Stimulated activated CD4-positive, alpha-beta T cell treated with anti-CD3 and anti-CD28 coated beads, Interleukin-2, amount 100 ng/mL, for 4 hours (primary cell): ENCODE results near the gene CDKN2AIP.
"Not testable (repeated sequence)": the region's sequence is repeated elsewhere in the genome, so short reads cannot be mapped to it uniquely, and the experiment has no call there.

Experiments used
- DNase-seq: peaks from one replicate; pipeline ENCODE4 v3.0.0-alpha.2; 2020; ENCODE audit warnings: low read depth

CDKN2AIP gene

DNA sequence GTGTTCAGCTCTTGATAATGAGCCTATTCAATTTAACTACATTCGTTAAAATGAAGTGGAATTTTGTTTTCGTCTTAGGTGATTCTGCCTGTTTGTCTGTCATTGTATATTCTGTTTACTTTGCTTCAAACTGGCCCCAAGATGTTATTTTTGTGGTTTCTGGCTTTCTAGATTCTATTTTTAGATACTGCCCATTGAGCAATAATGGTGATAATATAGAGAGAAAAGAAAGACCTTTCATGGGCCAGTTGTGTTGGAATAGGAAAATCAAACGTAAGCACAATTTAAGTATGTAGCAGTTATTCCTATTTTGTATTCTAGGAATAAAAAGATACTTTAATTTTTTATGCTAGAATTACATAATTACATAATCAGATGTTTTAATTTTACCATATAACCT, 4.0 kb downstream of the CDKN2AIP start:
- no peak for DNase-seq

DNA sequence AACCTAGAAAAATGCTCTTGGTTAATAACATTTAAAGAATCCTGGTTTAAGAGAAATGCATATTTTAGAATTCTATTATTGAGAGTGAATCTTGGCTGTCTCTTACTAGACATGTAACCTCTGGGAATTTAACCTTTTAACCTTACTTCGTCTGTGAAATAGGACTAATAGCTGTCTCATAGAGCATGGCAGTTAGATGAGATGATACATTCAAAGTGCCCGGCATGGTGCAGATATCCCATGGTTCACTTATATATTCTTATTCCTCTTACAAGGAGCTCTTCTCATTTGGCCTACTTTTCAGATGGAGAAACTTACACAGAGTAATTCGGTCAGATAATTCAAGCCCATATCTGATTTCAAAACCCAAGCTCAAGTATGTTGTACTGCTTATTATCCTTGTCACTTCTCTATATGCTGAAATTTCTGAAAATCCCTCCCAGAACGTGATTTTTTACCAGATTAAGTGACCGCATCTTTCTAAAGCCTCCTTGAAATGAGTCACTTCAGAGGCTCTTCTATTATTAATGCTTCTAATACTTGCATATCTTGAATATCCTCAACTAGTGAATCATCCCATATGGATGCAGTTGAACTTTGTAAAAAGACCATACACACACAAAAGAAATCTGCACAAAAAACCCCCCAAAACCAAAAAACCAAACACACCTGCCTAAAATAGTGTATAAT, 4.9 kb downstream of the CDKN2AIP start:
- no peak for DNase-seq

DNA sequence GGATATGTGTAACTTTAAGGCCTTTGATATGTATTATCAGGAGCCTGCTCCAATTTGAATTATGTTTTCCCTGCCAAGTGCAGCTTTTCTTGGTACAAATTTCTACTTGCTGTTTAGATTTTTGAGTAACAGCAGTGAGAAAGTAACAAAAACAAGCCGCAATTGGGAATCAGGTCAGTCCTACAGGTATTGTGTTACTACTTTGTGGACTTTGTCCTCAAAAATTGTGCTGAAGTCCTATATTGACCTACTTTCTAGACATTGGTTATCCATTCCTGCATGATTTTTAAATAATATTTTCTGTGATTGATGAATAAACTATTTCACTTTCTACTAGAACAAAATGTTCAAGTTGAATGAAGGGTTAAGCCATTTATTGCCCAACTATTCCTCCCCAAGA, 5.7 kb downstream of the CDKN2AIP start:
- no peak for DNase-seq

DNA sequence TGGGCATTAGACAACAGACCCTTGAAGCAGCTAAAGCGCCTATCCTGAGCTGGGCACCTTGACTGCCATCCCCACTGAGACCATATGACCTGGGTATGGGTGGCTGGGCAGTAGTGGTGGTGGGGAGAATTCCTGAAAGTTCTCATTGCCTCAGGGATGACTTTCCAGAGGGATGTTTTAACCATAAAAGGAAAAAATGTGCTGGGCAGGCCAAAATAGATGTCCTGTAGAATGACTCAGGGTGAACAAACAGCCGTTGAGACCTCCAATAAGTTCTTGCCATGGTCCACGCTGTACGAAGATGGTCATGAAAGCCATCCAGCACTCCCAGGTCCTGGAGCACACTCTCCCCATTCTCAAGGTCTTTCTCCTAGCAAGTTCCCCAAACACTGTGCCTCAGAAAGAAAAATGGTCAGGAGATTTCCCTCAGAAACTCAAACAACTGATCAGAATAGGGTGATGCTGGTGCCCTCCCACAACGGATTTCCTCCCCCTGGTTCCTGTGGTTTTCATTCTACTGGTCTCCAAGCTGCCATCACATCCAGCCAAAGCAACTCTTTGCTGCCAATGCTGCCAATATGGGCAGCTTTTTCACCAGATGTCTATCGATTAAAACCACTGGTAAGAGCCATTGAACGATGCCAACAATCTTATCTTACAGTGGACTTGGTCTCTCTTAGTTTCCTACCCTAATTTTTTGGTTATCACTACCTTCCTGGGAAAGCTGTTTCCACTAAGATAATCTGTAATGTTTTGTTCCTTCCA, 11.2 kb downstream of the CDKN2AIP start:
- DNase-seq = no peak

DNA sequence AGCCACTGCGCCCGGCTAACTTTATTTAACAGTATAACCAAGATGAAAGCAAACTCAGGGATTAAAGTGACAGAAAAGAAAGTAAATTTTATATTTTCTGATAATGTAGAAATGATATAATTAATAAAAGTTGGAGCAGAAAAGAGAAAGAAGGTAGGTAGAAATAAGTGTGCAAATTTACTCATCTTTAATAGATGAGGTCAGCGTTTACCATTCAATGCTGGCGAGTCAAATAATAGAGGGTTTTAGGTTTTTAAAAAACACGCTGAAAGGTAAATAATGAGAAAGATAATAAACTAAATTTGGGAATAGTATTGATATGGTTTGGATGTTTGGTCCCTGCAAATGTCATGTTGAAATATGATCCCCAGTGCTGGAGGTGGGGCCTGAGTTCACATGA, 13.6 kb downstream of the CDKN2AIP start:
- no peak for DNase-seq

DNA sequence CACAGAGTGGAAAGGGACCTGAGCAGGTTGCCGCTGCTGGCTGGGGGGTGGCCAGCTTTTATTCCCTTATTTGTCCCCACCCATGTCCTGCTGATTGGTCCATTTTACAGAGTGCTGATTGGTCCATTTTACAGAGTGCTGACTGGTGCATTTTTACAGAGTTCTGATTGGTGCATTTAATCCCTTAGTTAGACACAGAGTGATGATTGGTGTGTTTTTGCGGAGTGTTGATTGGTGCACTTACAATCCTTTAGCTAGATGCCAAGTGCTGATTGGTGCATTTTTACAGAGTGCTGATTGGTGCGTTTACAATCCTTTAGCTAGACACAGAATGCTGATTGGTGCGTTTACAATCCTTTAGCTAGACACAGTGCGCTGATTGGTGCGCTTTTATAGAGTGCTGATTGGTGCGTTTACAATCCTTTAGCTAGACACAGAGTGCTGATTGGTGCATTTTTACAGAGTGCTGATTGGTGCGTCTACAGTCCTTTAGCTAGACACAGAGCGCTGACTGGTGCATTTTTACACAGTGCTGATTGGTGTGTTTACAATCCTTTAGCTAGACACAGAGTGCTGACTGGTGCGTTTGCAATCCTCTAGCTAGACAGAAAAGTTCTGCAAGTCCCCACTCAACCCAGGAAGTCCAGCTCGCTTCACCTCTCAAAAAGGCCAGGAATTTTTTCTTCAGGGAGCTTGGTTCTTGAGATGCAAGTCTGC, 19.6 kb downstream of the CDKN2AIP start:
- DNase-seq = not testable (repeated sequence)

DNA sequence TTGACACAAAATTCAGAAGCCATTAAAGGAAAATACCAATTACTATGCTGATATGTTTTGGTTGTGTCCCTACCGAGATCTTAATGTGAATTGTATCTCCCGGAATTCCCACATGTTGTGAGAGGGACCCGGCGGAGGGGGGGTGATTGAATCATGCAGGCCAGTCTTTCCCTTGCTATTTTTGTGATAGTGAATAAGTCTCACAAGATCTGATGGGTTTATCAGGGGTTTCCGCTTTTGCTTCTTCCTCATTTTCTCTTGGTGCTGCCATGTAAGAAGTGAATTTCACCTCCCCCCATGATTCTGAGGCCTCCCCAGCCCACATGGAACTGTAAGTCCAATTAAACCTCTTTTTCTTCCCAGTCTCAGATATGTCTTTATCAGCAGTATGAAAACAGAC, 21.4 kb downstream of the CDKN2AIP start:
- not testable (repeated sequence) for DNase-seq

DNA sequence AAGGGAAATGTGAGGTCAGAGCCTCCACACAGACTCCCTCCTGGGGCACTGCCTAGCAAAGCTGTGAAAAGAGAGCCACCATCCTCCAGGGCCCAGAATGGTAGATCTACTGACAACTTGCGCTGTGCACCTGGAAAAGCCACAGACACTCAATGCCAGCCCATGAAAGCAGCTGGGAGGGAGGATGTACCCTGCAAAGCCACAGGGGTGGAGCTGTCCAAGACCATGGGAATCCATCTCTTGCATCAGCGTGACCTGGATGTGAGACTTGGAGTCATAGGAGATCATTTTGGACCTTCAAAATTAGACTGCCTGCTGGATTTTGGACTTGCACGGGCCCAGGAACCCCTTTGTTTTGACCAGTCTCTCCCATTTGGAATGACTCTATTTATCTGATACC, 22.8 kb downstream of the CDKN2AIP start:
- no peak for DNase-seq

DNA sequence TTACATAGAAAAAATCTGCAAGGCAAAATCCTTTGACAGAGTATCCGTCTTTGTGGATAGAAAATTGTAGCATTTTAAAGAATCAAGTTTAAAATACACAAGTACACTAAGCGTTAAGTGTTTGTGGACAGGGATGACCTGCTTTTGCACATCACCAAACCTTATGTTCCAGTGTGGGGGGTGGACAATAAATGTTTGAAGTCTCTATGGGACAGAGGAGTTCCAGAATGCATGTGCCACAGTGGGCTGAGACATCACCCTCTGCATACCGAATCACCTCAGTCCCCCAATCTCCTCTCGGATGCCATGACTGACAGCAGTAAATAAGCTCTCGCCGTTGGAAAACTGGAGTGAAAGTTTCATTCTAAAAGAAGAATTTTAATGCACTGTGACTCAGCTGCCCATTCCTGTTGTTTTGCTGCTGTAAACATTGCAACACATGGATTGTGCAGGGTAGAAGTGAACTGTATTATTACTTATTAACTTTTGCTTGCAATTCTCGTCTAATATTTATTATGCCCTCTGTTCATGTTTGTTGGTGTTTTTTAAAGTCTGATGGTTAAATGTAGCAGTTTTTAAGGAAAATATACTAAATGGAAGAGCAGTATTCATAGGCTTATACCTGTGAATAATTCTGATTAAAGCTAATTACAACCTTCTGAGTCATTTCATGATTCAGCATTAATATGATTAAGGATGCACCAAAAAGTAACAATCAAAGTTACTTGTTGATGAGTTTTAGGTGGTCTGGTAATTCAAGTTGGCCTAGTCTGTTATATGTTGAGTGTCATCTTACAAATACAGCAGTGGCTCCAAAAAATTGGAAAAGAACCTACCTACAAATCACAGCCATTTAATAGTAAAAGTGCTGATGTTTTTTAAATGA, 24.0 kb downstream of the CDKN2AIP start:
- DNase-seq = no peak

DNA sequence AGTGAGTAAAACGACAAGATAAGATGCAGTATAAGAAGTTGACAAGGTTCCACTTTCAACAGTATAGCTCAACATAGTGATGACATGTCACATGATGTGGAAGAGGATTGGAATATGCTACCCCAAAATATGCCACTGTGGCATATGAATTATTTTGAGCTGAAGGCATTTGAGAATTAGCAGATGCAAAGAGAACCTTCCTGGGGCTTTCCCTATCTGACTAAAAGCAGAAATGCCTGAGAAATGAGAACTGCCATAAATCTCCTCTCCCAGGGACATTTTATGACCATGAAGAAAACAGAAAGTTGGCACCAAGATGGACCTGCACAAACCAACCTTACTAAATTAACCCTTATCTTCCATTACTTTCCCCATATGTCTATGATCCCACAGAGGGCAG, 24.8 kb downstream of the CDKN2AIP start:
- no peak for DNase-seq

DNA sequence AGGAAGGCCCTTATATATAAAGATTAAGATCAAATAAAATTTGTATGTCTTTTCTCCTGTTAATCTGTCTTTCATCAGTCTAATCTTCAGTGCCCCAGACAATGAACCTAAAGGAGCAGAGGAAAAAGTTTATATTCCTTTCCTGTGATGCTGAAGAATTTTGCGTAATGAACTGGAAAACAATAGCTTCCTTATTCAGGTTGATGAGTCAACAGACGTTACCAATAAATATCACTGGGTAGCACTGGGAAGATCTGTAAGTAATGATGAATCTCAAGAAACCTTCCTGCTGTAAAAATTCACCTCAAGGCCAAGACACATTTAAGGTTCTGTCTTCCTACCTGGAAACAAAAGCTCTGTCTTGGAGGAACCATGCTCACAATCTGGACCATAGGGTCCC, 25.5 kb downstream of the CDKN2AIP start:
- DNase-seq = no peak

DNA sequence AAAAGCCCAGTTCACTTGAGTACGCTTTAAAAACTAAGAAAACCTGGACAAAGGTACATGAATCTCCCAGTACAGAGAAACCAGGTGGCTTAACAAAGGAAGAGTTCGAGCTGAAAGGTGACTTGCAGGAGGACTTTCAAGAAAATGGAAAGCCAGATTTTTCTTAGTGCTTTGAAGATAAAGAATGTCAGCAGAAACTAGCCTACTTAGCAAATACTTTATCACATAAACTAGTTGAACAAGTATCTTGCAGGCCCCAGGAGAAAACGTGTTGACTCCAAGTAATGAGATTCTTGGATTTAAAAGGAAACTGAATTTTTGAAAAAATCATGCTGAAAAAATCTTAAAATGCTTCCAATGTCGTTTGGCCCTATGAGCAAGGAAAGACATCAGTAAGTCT, 26.4 kb downstream of the CDKN2AIP start:
- no peak for DNase-seq

DNA sequence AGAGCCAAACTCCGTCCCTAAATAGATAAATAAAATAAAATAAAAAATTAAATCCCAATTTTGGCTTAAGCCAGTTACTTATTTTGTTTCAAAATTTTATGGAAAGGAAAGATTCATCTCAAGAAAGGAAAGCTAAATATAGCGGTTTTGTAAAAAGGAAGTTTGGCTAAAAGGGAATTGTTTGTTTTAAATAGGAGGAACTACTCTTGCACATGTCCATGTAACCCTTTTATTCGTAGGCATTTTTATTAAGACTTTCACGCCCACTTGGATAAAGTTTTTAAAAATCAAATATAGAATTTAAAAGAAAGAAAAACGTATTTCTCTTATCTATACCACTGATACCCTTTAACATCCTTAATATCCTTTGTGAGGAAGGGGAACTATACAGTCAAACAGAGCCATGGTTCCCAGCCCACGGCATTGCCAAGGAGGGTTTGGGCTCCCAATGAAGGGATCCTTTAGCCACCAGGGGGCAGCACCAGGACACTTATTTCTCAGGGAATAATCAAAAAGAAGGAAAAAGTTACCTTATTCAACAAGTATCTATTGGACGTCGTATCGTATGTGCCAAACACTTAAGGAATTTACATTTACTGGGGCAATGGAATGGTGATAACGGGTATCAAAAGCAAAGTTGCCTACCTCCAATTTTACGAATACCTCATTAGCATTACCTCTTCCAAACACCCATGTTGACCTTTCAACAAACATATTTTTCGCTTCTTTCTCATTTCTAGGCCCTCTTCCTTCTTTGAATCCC, 27.7 kb downstream of the CDKN2AIP start:
- DNase-seq = peak; percentile 73

DNA sequence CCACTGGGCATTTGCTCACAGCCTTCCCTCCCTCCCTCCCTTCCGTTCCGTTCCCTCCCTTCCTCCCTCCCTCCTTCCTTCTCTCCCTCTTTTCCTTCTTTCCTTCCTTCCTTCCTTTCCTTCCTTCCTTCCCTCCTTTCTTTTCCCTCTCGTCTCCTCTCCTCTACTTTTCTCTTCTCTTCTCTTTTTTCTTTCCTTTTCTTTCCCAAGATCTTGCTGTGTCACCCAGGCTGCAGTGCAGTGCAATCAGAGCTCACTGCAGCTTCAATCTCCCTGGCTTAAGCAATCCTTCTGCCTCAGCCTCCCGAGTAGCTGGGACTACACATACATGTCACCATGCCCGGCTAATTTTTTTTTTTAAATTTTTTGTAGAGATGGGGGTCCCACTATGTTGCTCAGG, 33.7 kb downstream of the CDKN2AIP start:
- no peak for DNase-seq

DNA sequence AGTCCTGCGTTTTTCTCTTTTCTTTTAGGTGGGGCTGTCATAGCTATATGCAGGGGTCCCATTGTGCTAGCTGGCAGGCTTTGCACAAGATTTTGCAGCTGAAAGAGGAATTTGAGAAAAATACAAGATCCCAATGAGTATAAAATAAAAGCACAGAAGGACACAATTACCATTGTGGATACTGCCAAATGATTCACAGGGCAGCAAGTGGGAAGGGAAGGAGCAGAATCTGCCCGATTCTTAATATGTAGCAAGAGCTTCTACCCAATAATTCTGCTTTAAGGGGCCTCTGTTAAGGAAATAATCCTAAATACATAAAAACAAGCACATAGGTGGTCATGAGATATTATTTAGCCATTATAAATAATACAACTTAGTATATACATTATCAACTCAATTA, 34.5 kb downstream of the CDKN2AIP start:
- no peak for DNase-seq

DNA sequence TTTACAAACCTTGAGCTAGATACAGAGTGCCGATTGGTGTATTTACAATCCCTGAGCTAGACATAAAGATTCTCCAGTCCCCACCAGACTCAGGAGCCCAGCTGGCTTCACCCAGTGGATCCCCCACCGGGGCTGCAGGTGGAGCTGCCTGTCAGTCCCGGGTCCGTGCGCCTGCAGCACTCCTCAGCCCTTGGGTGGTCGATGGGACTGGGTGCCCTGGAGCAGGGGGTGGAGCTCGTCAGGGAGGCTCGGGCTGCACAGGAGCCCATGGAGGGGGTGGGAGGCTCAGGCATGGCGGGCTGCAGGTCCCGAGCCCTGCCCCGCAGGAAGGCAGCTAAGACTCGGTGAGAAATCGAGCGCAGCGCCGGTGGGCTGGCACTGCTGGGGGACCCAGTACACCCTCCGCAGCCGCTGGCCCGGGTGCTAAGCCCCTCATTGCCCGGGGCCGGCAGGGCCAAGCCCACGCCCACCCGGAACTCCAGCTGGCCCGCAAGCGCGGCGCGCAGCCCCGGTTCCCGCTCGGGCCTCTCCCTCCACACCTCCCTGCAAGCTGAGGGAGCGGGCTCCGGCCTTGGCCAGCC, 38.2 kb downstream of the CDKN2AIP start:
- DNase-seq = not testable (repeated sequence)

DNA sequence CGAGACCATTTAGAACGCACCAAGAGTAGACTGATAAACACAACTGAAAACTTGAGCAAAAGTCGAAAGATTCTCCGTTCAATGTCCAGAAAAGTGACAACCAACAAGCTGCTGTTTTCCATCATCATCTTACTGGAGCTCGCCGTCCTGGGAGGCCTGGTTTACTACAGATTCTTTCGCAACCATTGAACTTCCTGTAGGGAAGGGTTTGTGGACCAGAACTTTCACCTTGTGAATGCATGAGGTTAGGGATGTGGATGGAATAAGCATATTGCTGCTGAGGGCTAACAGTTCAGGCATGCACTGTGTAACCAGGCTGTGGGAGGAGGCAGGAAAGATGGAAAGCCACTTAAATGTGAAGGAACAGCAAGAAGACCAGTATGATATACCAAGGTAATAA, 39.6 kb downstream of the CDKN2AIP start:
- no peak for DNase-seq

DNA sequence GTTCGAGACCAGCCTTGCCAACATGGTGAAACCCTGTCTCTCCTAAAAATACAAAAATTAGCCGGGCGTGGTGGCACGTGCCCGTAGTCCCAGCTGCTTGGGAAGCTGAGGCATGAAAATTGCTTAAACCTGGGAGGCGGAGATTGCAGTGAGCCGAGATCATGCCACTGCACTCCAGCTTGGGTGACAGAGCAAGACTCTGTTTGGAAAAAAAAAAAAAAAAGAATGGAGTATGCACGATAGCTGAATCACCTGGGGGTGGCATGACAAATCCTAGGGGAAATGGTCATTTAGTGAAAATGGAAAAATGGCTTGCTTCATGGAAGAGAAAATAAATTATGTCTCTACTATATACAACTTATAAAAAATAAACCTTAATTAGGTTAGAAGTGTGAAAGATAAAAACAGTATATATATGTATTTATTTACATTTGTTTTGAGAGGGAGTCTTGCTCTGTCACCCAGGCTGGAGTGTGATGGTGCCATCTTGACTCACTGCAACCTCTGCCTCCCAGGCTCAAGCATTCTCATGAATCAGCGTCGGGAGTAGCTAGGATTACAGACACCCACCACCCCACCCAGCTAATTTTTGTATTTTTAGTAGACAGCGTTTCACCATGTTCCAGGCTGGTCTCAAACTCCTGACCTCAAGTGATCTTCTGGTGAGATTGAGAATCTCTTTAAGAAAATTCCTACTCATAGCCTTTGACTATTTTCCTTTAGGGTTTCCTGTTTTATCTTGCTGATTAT, 41.1 kb downstream of the CDKN2AIP start:
- no peak for DNase-seq

DNA sequence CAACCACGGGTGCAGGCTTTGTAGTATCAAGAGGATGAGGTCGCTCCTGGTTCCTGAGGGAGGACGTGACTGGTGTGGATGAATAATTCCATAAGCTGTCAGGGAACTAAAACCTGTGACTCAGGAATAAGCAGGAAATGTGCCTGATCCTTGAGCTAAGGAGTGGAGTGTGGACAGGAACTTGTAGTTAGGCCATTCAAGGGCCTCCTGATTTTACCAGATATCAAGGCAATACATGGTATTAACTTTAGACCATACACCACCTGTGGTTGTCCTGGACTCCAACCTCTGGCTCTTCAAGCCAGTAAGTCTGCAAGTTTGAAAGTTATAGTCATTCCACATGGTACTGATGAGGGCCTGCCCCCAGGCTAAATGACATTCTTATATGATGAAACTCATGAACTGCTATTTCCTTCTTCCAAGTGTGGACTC, 48.4 kb downstream of the CDKN2AIP start:
- DNase-seq = no peak

DNA sequence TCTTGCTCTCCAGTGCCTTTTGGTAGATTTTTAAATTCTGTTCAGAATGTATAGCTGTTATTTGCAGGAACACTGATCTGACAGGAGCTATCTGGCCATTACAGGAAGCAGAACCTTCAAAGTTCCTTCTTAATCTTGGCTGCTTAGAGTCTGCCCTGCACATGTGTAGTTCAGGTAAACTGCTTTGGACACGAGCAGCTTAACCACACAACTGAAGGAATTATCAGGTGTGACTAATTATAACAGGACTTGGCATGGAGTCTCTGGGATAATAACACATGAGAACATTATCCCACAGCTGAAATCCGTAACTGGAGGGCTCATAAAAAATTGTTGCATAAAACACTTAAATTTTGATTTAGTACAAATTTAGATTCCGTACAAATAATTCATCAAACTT, 48.8 kb downstream of the CDKN2AIP start:
- no peak for DNase-seq
